Measurements from ENCODE around the gene SETD9. TPM values are rescaled to one million over a fixed set of nuclear protein-coding genes. Genes with fewer than 3 reads are reported as not detected.

Gene SETD9
- total RNA-seq, 4 donors from 2014 or later, result 5.6 to 11.7 (median 9.7) TPM

GRCh38 chr5:56881571-56881970 lies 27.8 kb upstream of the SETD9 start:
- DNase-seq, result no peak
- H3K9me3 ChIP-seq, result no peaks in the 10 kb centered on the region
- no peak overlapping the region for H3K27ac ChIP-seq
- no peak for TF ChIP-seq CTCF (IDR thresholded peaks at IDR 0.05)
- TF ChIP-seq POLR2A (IDR thresholded peaks at IDR 0.05), result no peak
- H3K4me3 ChIP-seq, result no peak overlapping the region
- peaks cover 0 to 94% (median 0%) of the 10 kb centered on the region in 3 donors for H3K36me3 ChIP-seq
- no peaks in the 10 kb centered on the region for H3K4me1 ChIP-seq
- no peaks in the 10 kb centered on the region for H3K27me3 ChIP-seq

GRCh38 chr5:56893251-56893951 lies 16.0 kb upstream of the SETD9 start:
- no peak for DNase-seq
- Histone ChIP-seq H3K9me3 (no peaks in the 10 kb centered on the region), H3K4me3 (no peak overlapping the region), H3K27me3 (no peaks in the 10 kb centered on the region), H3K36me3 (peaks cover 0 to 43% (median 0%) of the 10 kb centered on the region in 3 donors), H3K4me1 (no peaks in the 10 kb centered on the region), H3K27ac (no peak overlapping the region)
- no peak for TF ChIP-seq CTCF (IDR thresholded peaks at IDR 0.05)
- TF ChIP-seq POLR2A (IDR thresholded peaks at IDR 0.05), result no peak

- H3K36me3 ChIP-seq, result peaks cover 0 to 20% (median 0%) of the 10 kb centered on the region in 3 donors
- H3K27me3 ChIP-seq, result no peaks in the 10 kb centered on the region
- DNase-seq, result no peak
- no peak for TF ChIP-seq POLR2A (IDR thresholded peaks at IDR 0.05)
- H3K9me3 ChIP-seq, result no peaks in the 10 kb centered on the region
- H3K4me1 ChIP-seq, result no peaks in the 10 kb centered on the region
- H3K27ac ChIP-seq, result no peak overlapping the region
- H3K4me3 ChIP-seq, result no peak overlapping the region
Observed at GRCh38 chr5:56896763-56897162, 12.6 kb upstream of the SETD9 start.

GRCh38 chr5:56898213-56898612 lies 11.2 kb upstream of the SETD9 start:
- no peaks in the 10 kb centered on the region for H3K9me3 ChIP-seq
- H3K4me3 ChIP-seq, result no peak overlapping the region
- no peak for TF ChIP-seq POLR2A (IDR thresholded peaks at IDR 0.05)
- no peak for TF ChIP-seq CTCF (IDR thresholded peaks at IDR 0.05)
- peaks cover 0 to 16% (median 0%) of the 10 kb centered on the region in 3 donors for H3K36me3 ChIP-seq
- no peak for DNase-seq
- H3K27ac ChIP-seq, result no peak overlapping the region
- H3K4me1 ChIP-seq, result no peaks in the 10 kb centered on the region
- H3K27me3 ChIP-seq, result no peaks in the 10 kb centered on the region

GRCh38 chr5:56900395-56900794 lies 9.0 kb upstream of the SETD9 start:
- no peaks in the 10 kb centered on the region for H3K27me3 ChIP-seq
- no peak overlapping the region for H3K4me3 ChIP-seq
- H3K36me3 ChIP-seq, result no peaks in the 10 kb centered on the region
- no peak overlapping the region for H3K27ac ChIP-seq
- TF ChIP-seq CTCF (IDR thresholded peaks at IDR 0.05) (no peak), POLR2A (IDR thresholded peaks at IDR 0.05) (no peak)
- DNase-seq, result no peak
- H3K9me3 ChIP-seq, result no peaks in the 10 kb centered on the region
- H3K4me1 ChIP-seq, result no peaks in the 10 kb centered on the region

- Histone ChIP-seq H3K9me3 (no peaks in the 10 kb centered on the region), H3K27me3 (no peaks in the 10 kb centered on the region), H3K4me1 (no peaks in the 10 kb centered on the region), H3K36me3 (no peaks in the 10 kb centered on the region), H3K27ac (no peak overlapping the region), H3K4me3 (no peak overlapping the region)
- no peak for TF ChIP-seq POLR2A (IDR thresholded peaks at IDR 0.05)
- TF ChIP-seq CTCF (IDR thresholded peaks at IDR 0.05), result peak; percentile 55 to 89 (median 72)
- peak in 1 of 3 donors; percentile 63 for DNase-seq
Observed at GRCh38 chr5:56900858-56901578, 8.4 kb upstream of the SETD9 start.

Data from Peyer's patch (tissue), 4 donors.